IPS-15b (cell line): ENCODE data around the gene PDSS2.
"Not testable (repeated sequence)": the region's sequence is repeated elsewhere in the genome, so short reads cannot be mapped to it uniquely, and the experiment has no call there.

Experiments
- H3K27me3 ChIP-seq: one replicate; pipeline ENCODE4 v1.6.1; 2013; ENCODE audit warnings: low read length; ENCODE audit not compliant: control insufficient read depth, insufficient read depth
- H3K36me3 ChIP-seq: one replicate; pipeline ENCODE4 v1.6.1; 2013; ENCODE audit warnings: low read length; ENCODE audit not compliant: control insufficient read depth, insufficient read depth
- H3K4me1 ChIP-seq: one replicate; pipeline ENCODE4 v1.6.1; 2013; ENCODE audit warnings: mild to moderate bottlenecking, low read length; ENCODE audit not compliant: control insufficient read depth, insufficient read depth
- H3K4me3 ChIP-seq: one replicate; pipeline ENCODE4 v1.5.1; 2013; ENCODE audit warnings: low read depth, low read length
- H3K9ac ChIP-seq: one replicate; pipeline ENCODE4 v1.6.1; 2013; ENCODE audit warnings: low read depth, mild to moderate bottlenecking, low read length
- H3K9me3 ChIP-seq: one replicate; pipeline ENCODE4 v1.6.1; 2013; ENCODE audit warnings: mild to moderate bottlenecking, low read length; ENCODE audit not compliant: control insufficient read depth, insufficient read depth

Gene PDSS2

DNA sequence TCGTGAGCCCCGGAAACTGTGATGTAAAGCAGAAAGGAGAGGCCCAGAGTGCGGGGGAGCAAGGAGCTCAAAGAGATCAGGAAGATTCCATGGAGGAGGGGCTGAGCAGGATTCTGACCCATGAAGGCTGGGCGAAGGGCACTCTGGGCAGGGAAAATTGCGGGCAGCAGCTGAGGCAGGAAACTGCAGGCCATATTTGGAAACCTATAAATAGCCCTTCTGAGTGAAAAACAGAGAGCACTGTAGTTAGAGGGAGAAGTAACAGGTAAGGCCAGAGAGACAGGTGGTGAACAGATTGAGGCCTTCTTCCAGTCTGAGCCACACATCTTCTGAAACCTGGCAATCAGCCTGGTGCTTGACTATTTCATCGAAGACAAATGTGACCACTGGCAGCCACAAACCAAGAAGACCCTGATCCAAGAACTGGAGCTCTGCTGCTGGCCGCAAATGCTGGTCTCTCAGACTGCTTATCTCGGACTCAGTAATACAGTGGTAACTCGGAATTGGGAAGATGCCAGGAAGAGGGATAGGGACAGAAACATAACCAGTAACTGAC is 329.9 kb downstream of the PDSS2 start:
- H3K9ac ChIP-seq, result no peak overlapping the region
- H3K4me1 ChIP-seq, result peaks cover 20% of the 10 kb centered on the region
- no peaks in the 10 kb centered on the region for H3K27me3 ChIP-seq
- H3K9me3 ChIP-seq, result no peaks in the 10 kb centered on the region
- no peaks in the 10 kb centered on the region for H3K36me3 ChIP-seq
- H3K4me3 ChIP-seq, result no peak overlapping the region

DNA sequence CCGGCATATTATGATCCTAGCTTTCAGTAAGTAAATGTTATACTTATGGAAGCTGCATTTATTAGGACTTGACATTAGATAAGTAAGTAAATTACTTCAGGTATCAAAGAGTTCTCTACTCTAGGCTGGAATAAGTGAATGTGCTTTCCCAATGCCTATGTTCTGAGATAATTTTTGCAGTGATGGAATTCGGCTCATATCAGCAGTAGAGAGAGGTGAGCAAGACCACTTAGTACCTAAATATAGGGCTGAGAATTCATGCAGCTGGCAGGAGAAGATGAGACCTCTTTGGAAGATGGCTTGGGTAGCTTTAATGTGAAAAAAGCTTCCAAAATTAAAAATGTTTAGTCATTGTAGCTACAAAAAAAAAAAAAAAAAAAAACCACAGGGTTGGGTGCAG is 330.8 kb downstream of the PDSS2 start:
- Histone ChIP-seq H3K9me3 (no peaks in the 10 kb centered on the region), H3K36me3 (no peaks in the 10 kb centered on the region), H3K4me1 (peaks cover 22% of the 10 kb centered on the region), H3K4me3 (no peak overlapping the region), H3K9ac (no peak overlapping the region), H3K27me3 (no peaks in the 10 kb centered on the region)

DNA sequence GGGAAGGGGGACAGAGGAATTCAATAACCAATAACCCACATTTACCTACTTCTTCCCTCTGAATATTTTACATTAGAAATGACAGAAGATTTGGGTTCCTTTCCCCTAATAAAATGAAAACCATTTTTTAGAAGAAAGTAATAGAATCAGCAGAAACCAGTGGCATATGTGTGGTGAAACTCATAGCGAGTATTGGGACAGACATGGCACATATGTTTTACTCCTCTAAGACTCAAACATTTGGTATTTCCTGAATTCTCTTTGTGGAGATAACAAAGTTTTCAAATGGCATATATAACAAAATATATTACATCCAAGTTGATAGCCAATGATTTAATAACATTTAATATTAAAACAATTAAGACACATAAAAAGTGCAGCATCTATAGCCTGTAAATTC is 331.2 kb downstream of the PDSS2 start:
- Histone ChIP-seq H3K9ac (no peak overlapping the region), H3K4me1 (peaks cover 22% of the 10 kb centered on the region), H3K9me3 (no peaks in the 10 kb centered on the region), H3K27me3 (no peaks in the 10 kb centered on the region), H3K36me3 (no peaks in the 10 kb centered on the region), H3K4me3 (no peak overlapping the region)

DNA sequence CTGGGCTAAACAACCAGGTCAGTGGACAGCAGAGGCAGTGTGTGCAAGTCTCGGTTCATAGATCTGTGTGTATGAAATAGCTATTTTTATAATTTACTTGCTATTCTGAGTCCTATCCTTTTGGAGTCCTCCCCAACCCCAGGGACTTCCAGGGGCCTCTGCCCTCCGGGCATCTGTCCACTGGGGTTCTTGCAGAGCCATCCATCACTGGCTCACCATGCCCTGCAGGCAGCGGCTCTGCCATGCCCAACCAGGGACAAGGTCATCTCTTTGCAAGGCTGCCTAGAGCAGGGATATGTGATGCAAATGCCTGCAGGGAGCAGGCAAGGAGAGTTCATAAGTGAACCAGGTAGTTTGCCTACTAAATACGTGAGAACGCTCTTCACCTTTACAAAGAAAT is 333.6 kb downstream of the PDSS2 start:
- Histone ChIP-seq H3K4me3 (no peak overlapping the region), H3K4me1 (peaks cover 24% of the 10 kb centered on the region), H3K27me3 (no peaks in the 10 kb centered on the region), H3K9ac (no peak overlapping the region), H3K9me3 (no peaks in the 10 kb centered on the region), H3K36me3 (no peaks in the 10 kb centered on the region)

DNA sequence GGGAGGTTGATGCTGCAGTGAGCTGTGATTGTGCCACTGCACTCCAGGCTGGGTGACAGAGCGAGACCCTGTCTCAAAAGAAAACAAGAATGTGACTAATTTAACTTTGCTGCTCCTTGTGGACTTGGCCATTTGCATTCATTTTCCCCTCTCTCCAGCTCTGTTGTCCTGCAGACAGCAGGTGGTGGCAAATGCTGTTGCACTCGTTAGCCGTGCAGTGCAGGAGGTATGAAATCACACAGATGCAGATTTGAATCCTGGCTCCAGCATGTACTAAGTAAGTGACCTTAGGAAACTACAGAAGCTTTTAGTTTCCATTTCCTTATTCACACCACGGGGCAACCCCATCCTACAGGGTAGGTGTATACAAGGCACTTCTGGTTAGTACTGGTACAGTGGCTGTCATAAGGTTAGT is 334.4 kb downstream of the PDSS2 start:
- peaks cover 24% of the 10 kb centered on the region for H3K4me1 ChIP-seq
- no peak overlapping the region for H3K4me3 ChIP-seq
- H3K9ac ChIP-seq, result no peak overlapping the region
- no peaks in the 10 kb centered on the region for H3K36me3 ChIP-seq
- no peaks in the 10 kb centered on the region for H3K9me3 ChIP-seq
- H3K27me3 ChIP-seq, result no peaks in the 10 kb centered on the region

DNA sequence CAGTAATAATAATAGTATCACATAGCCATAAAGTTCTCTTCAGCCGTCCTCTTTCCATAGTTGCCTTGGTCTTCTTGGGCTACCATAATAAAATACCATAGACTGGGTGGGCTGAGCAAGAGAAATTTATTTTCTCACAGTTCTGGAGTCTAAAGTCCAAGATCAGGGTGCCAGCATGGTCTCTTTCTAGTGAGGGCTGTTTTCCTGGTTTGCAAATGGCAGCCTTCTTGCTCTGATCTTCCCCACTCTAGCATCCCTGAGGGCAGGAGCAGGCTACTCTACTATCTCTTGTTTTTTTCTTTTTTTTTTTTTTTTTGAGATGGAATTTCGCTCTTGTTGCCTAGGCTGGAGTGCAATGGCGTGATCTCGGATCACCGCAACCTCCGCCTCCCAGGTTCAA is 335.9 kb downstream of the PDSS2 start:
- Histone ChIP-seq H3K27me3 (no peaks in the 10 kb centered on the region), H3K36me3 (no peaks in the 10 kb centered on the region), H3K4me1 (peaks cover 18% of the 10 kb centered on the region)

DNA sequence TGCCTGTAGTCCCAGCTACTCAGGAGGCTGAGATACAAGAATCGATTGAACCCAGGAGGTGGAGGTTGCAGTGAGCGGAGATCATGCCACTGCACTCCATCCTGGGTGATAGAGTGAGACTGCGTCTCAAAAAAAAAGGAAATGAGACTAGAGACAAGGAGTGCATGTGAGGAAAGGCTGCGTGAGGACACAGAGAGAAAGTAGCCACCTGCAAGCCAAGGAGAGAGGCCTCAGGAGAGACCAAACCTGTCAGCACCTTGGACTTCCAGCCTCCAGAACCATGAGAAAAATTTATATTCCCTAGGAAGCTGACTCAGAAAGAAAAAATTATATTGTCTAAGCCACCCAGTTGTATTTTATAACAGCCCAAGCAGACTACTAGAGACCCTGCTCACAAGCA is 336.6 kb downstream of the PDSS2 start:
- Histone ChIP-seq H3K9me3 (no peaks in the 10 kb centered on the region), H3K36me3 (no peaks in the 10 kb centered on the region), H3K9ac (no peak overlapping the region), H3K4me1 (peaks cover 23% of the 10 kb centered on the region), H3K4me3 (no peak overlapping the region), H3K27me3 (no peaks in the 10 kb centered on the region)

More for the DNA sequence above, 335.9 kb downstream of the PDSS2 start:
- H3K9ac ChIP-seq, result no peak overlapping the region
- no peaks in the 10 kb centered on the region for H3K9me3 ChIP-seq
- H3K4me3 ChIP-seq, result no peak overlapping the region

DNA sequence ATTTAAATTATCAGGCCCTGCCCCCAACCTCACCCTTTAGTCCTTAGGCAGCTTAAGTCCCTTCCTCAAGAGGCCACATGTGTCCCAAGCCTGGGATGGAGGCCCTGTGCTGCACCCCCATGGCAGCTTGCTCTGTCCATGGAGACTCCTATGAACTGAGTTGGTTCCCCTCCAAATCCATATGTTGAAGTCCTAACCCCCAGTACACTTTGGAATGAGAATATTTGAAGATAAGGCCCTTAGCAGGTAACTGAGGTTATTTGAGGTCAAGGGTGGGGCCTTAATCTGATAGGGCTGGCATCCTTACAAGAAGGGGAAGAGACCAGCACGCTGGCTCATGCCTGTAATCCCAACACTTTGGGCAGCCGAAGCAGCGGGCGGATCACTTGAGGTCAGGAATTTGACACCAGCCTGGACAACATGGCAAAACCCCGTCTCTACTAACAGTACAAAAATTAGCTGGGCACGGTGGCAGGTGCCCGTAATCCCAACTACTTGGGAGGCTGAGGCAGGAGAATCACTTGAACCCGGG is 337.3 kb downstream of the PDSS2 start:
- Histone ChIP-seq H3K9me3 (no peaks in the 10 kb centered on the region), H3K9ac (no peak overlapping the region), H3K4me1 (peaks cover 28% of the 10 kb centered on the region), H3K4me3 (no peak overlapping the region), H3K36me3 (no peaks in the 10 kb centered on the region), H3K27me3 (no peaks in the 10 kb centered on the region)

DNA sequence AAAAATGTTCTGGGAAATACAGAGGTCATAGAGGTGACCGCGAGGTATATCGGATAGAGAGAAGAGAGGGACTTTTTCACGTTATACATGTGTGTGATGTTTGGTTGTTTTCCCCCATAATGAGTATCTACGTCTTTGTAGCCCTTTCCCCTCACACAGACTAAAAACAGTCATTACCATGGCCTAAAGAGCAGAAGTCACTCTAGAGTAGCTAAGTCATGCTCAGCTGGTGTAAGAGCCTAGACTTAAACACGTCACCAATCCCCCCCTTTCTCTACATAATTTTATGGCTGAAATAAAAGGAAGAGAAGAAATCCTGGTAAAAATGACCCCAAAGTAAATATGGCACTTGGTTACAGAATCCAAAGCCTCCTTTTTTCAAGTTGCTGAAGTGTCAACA is 338.1 kb downstream of the PDSS2 start:
- Histone ChIP-seq H3K4me1 (peaks cover 30% of the 10 kb centered on the region), H3K36me3 (no peaks in the 10 kb centered on the region), H3K9me3 (no peaks in the 10 kb centered on the region), H3K4me3 (no peak overlapping the region), H3K27me3 (no peaks in the 10 kb centered on the region), H3K9ac (no peak overlapping the region)

DNA sequence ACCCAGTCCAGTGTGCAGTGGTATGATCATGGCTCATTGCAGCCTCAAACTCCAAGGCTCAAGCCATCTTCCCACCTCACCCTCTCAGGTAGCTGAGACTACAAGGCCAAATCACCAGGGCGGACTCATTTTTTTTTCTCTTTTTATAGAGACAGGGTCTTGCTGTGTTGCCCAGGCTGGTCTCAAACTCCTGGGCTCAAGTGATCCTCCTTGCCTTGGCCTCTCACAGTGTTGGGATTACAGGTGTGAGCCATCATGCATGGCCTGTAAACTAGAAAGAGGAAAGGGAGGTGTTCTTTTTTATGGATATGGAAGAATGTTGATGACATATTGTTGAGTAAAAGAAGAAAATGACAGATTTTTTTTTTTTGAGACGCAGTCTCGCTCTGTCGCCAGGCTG is 339.0 kb downstream of the PDSS2 start:
- H3K9ac ChIP-seq, result no peak overlapping the region
- no peaks in the 10 kb centered on the region for H3K27me3 ChIP-seq
- H3K4me3 ChIP-seq, result no peak overlapping the region
- peaks cover 22% of the 10 kb centered on the region for H3K4me1 ChIP-seq
- no peaks in the 10 kb centered on the region for H3K36me3 ChIP-seq
- H3K9me3 ChIP-seq, result no peaks in the 10 kb centered on the region

DNA sequence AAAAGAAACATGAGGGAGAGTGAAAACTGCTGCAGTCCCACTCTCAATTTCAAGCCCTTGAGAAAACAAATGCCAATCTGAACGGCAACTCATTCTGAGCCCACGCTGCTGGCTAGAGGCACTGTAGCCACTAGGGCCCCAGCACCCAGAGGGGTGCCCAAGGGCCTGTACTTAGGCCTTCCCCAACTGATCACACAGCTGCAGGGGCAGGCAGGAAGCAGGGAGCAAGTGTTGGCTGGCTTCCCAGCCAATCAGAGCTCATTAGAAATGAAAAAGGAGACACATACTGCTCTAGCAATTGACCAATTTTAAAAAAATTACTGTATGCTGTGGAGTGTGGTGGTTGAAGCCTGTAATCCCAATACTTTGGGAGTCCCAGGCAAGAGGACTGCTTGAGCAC is 340.4 kb downstream of the PDSS2 start:
- Histone ChIP-seq H3K4me1 (peaks cover 14% of the 10 kb centered on the region), H3K4me3 (no peak overlapping the region), H3K9ac (no peak overlapping the region), H3K36me3 (no peaks in the 10 kb centered on the region), H3K27me3 (no peaks in the 10 kb centered on the region), H3K9me3 (no peaks in the 10 kb centered on the region)

DNA sequence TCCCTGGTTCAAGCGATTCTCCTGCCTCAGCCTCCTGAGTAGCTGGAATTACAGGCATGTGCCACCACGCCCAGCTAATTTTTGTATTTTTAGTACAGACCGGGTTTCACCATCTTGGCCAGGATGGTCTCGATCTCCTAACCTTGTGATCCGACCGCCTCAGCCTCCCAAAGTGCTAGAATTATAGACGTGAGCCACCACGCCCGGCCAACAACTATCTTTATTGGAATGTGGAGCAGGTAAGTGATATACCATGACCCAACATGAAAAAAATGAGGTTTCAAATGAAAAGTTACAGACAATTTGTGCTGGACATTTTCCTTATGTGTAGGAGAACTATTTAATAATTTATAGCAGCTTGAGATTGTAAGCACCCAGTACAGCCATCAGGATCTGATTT is 340.8 kb downstream of the PDSS2 start:
- H3K4me3 ChIP-seq, H3K9ac ChIP-seq, H3K36me3 ChIP-seq, H3K9me3 ChIP-seq, H3K27me3 ChIP-seq: not testable (repeated sequence)
- peaks cover 18% of the 10 kb centered on the region for H3K4me1 ChIP-seq
